Fibroblast of lung (primary cell): ENCODE measurements around the gene SLC6A17. TPM values are rescaled to one million over a fixed set of nuclear protein-coding genes. Genes with fewer than 3 reads are reported as not detected.

Source experiments
- DNase-seq, 2 donors: peaks; one replicate each; pipeline versions ENCODE4 v3.0.0 to v3.0.0-alpha.2; 2010; ENCODE audit warnings: low read depth in 2 of 2
- H2AFZ ChIP-seq: 2 replicates; pipeline ENCODE4 v1.5.1; 2012; ENCODE audit warnings: low read length, control low read depth, inconsistent platforms
- H3K27ac ChIP-seq: 2 replicates; pipeline ENCODE4 v1.5.1; 2011; ENCODE audit warnings: low read length, control low read depth; ENCODE audit not compliant: insufficient read depth
- H3K27me3 ChIP-seq: 2 replicates; pipeline ENCODE4 v1.5.1; 2011; ENCODE audit warnings: mild to moderate bottlenecking, low read length; ENCODE audit not compliant: control insufficient read depth, insufficient read depth
- H3K36me3 ChIP-seq: 2 replicates; pipeline ENCODE4 v1.5.1; 2011; ENCODE audit warnings: low read length; ENCODE audit not compliant: control insufficient read depth, insufficient read depth
- H3K4me1 ChIP-seq: 2 replicates; pipeline ENCODE4 v1.5.1; 2011; ENCODE audit warnings: low read length; ENCODE audit not compliant: control insufficient read depth, insufficient read depth; ENCODE audit errors: extremely low read depth
- H3K4me2 ChIP-seq: 2 replicates; pipeline ENCODE4 v1.5.1; 2011; ENCODE audit warnings: low read length, control low read depth; ENCODE audit not compliant: insufficient read depth; ENCODE audit errors: extremely low read depth
- H3K4me3 ChIP-seq, 4 experiments: fragments of 200-600 bp in 1 of 4; sonication (generic) in 1 of 4; replicated peaks in 1 of 4; 2 replicates each; pipeline ENCODE4 v1.5.1; 2011 to 2016; ENCODE audit warnings: low read length in 4 of 4, low read depth in 3 of 4, mild to moderate bottlenecking in 3 of 4, control low read depth in 2 of 4, inconsistent platforms in 1 of 4, mixed read lengths in 1 of 4; ENCODE audit not compliant: insufficient read depth in 1 of 4; ENCODE audit errors: control extremely low read depth in 1 of 4
- H3K79me2 ChIP-seq: 2 replicates; pipeline ENCODE4 v1.5.1; 2012; ENCODE audit warnings: mild to moderate bottlenecking, low read length, inconsistent platforms; ENCODE audit not compliant: control insufficient read depth, insufficient read depth
- H3K9ac ChIP-seq: 2 replicates; pipeline ENCODE4 v1.5.1; 2011; ENCODE audit warnings: mild to moderate bottlenecking, low read length, control low read depth; ENCODE audit not compliant: insufficient read depth
- H3K9me3 ChIP-seq: 2 replicates; pipeline ENCODE4 v1.5.1; 2012; ENCODE audit warnings: low read depth, low read length; ENCODE audit not compliant: control insufficient read depth, insufficient read depth
- H4K20me1 ChIP-seq: 2 replicates; pipeline ENCODE4 v1.5.1; 2011; ENCODE audit warnings: low read length; ENCODE audit not compliant: control insufficient read depth, insufficient read depth; ENCODE audit errors: extremely low read depth
- EZH2 ChIP-seq: IDR thresholded peaks from 2 replicates; pipeline ENCODE4 v1.5.1; 2012; ENCODE audit warnings: low read length, control low read depth, mild to moderate bottlenecking; ENCODE audit errors: missing control alignments
- polyA plus RNA-seq, 2 donors: library from polyadenylated mRNA; depleted of rRNA in 1 of 2; stranded (reverse) in 1 of 2; unstranded in 1 of 2; fragments of >200 nt; gene quantifications; 2 replicates each; pipeline ENCODE4 v1.2.1, GENCODE V29; 2011 to 2012; ENCODE audit warnings: missing spikeins in 1 of 2
- total RNA-seq: library from RNA; depleted of rRNA; stranded (reverse); fragments of >200 nt; gene quantifications from 2 replicates; pipeline ENCODE4 v1.2.1, GENCODE V29; 2014
- TF ChIP-seq, protein P1 (sequence below), 2 donors: IDR thresholded peaks in 1 of 2; conservative IDR thresholded peaks in 1 of 2; 1 replicate in 1 of 2; 2 replicates in 1 of 2; pipeline ENCODE4 v1.5.1; 2011 to 2012; ENCODE audit warnings: low read length in 2 of 2, control low read depth in 1 of 2, inconsistent platforms in 1 of 2, low read depth in 1 of 2, mild to moderate bottlenecking in 1 of 2

SLC6A17 gene
- total and polyA plus RNA-seq, 2 donors (not counting 1 experiment from before 2014, with no cell fraction given) = under 0.01 to 0.14 TPM

GRCh38 chr1:110152133-110152785, 2.0 kb downstream of the SLC6A17 start:
- no peak overlapping the region for H3K4me2 ChIP-seq
- TF ChIP-seq EZH2 = no peak
- TF ChIP-seq, protein P1, sequence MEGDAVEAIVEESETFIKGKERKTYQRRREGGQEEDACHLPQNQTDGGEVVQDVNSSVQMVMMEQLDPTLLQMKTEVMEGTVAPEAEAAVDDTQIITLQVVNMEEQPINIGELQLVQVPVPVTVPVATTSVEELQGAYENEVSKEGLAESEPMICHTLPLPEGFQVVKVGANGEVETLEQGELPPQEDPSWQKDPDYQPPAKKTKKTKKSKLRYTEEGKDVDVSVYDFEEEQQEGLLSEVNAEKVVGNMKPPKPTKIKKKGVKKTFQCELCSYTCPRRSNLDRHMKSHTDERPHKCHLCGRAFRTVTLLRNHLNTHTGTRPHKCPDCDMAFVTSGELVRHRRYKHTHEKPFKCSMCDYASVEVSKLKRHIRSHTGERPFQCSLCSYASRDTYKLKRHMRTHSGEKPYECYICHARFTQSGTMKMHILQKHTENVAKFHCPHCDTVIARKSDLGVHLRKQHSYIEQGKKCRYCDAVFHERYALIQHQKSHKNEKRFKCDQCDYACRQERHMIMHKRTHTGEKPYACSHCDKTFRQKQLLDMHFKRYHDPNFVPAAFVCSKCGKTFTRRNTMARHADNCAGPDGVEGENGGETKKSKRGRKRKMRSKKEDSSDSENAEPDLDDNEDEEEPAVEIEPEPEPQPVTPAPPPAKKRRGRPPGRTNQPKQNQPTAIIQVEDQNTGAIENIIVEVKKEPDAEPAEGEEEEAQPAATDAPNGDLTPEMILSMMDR (conservative IDR thresholded peaks at IDR 0.05 in 1 of 2, IDR thresholded peaks at IDR 0.05 in 1 of 2; ENCODE audit: low read depth in 1 of 2, low read length in 2 of 2) = no peak

DNA sequence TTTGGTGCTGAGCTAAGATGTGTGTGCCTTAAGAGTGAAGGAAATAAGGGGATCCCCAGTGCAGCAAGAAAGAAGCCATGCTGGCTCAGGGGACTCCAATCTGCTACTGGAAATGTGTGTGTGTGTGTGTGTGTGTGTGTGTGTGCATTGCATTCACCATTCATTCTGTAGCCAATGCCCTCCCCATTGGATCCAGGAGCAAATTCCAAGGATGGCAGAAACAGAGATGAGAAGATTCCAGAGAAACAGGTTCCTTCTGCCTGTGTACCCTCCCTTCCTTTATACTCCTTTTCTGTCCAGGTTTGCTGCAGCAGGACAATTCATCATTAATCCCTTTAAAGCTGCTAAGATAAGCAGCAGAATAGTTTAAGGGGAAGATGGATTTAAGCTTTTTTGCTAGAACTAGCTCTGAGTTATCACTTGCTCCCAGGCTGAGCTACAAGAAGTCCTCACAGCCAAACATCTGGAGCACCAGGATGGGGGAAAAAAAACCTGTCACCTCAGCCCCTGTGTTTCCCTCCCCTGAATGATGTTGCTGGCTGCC, 3.2 kb downstream of the SLC6A17 start:
- no peak overlapping the region for H3K4me3 ChIP-seq
- H3K9ac ChIP-seq = no peak overlapping the region
- no peak for DNase-seq
- no peaks in the 10 kb centered on the region for H4K20me1 ChIP-seq
- no peak overlapping the region for H3K4me2 ChIP-seq
- H3K27me3 ChIP-seq = peaks cover 3% of the 10 kb centered on the region
- H2AFZ ChIP-seq = no peak overlapping the region
- H3K9me3 ChIP-seq = no peaks in the 10 kb centered on the region
- H3K27ac ChIP-seq = no peak overlapping the region
- no peaks in the 10 kb centered on the region for H3K4me1 ChIP-seq
- H3K79me2 ChIP-seq = no peaks in the 10 kb centered on the region
- no peaks in the 10 kb centered on the region for H3K36me3 ChIP-seq
- no peak for TF ChIP-seq EZH2
- TF ChIP-seq, protein P1 (conservative IDR thresholded peaks at IDR 0.05 in 1 of 2, IDR thresholded peaks at IDR 0.05 in 1 of 2; ENCODE audit: low read depth in 1 of 2, low read length in 2 of 2) = no peak

More at GRCh38 chr1:110152133-110152785, 2.0 kb downstream of the SLC6A17 start:
- no peaks in the 10 kb centered on the region for H4K20me1 ChIP-seq
- no peaks in the 10 kb centered on the region for H3K4me1 ChIP-seq
- H2AFZ ChIP-seq = no peak overlapping the region
- DNase-seq = peak in 1 of 2 donors; percentile 55
- H3K4me3 ChIP-seq = no peak overlapping the region
- H3K27ac ChIP-seq = no peak overlapping the region
- no peaks in the 10 kb centered on the region for H3K9me3 ChIP-seq
- H3K27me3 ChIP-seq = peaks cover 7% of the 10 kb centered on the region
- H3K79me2 ChIP-seq = no peaks in the 10 kb centered on the region
- H3K36me3 ChIP-seq = no peaks in the 10 kb centered on the region
- no peak overlapping the region for H3K9ac ChIP-seq

DNA sequence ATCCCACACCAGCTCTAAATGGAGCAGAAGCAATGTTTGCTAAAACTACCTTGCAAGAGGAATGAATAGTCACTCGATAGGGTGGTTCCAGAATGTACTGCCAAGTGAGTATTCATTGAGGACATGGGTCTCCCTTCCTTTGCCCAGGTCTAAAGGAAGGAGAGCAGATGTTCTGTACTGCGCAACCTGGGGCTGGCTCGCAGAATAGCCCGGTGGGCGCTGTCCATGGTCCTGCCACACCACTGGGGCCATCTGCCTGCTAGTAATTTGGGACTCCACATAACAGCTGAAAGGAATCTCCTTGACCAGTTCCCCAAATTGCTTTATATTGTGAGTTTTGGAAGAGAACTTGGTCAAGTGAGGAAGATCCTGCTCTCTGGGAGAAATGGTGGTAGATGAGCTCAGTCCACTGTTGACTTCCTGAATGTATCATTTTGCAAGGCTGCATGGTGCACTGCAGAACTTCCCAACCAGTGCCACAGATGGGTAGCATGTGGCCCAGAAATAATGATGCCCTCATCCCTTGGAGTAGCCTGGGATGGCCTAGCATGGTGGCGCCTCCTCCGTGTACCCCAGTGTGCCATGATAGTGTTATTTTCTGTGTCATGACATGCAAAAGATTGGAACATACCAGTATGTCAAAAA, 5.7 kb downstream of the SLC6A17 start:
- Histone ChIP-seq H4K20me1 (no peaks in the 10 kb centered on the region), H3K79me2 (no peaks in the 10 kb centered on the region), H3K27me3 (peaks cover 3% of the 10 kb centered on the region), H3K36me3 (no peaks in the 10 kb centered on the region), H3K9me3 (no peaks in the 10 kb centered on the region), H3K9ac (no peak overlapping the region), H2AFZ (no peak overlapping the region), H3K27ac (no peak overlapping the region), H3K4me1 (no peaks in the 10 kb centered on the region), H3K4me2 (no peak overlapping the region), H3K4me3 (no peak overlapping the region)
- TF ChIP-seq, protein P1 (conservative IDR thresholded peaks at IDR 0.05 in 1 of 2, IDR thresholded peaks at IDR 0.05 in 1 of 2; ENCODE audit: low read depth in 1 of 2, low read length in 2 of 2) = no peak
- no peak for TF ChIP-seq EZH2
- DNase-seq = peak; percentile 48 to 56
